Fibroblast of villous mesenchyme (primary cell): ENCODE results near the gene DPP7. TPM values are rescaled to one million over a fixed set of nuclear protein-coding genes. Genes with fewer than 3 reads are reported as not detected.
"Not testable (repeated sequence)": the region's sequence is repeated elsewhere in the genome, so short reads cannot be mapped to it uniquely, and the experiment has no call there.

Experiments used
- DNase-seq: peaks from one replicate; pipeline ENCODE4 v3.0.0-alpha.2; 2010; ENCODE audit warnings: low read depth
- H3K4me3 ChIP-seq: 2 replicates; pipeline ENCODE4 v1.5.1; 2011; ENCODE audit warnings: low read depth, mild to moderate bottlenecking, low read length
- total RNA-seq: library from RNA; depleted of rRNA; stranded (reverse); fragments of >200 nt; gene quantifications from 2 replicates; pipeline ENCODE4 v1.2.3, GENCODE V29; 2012
- TF ChIP-seq, protein P1 (sequence below): IDR thresholded peaks from 2 replicates; pipeline ENCODE4 v1.5.1; 2012; ENCODE audit warnings: low read depth, mild to moderate bottlenecking, low read length; ENCODE audit not compliant: insufficient read depth

Gene DPP7
- total RNA-seq, 1 donor = 41.5 TPM

DNA sequence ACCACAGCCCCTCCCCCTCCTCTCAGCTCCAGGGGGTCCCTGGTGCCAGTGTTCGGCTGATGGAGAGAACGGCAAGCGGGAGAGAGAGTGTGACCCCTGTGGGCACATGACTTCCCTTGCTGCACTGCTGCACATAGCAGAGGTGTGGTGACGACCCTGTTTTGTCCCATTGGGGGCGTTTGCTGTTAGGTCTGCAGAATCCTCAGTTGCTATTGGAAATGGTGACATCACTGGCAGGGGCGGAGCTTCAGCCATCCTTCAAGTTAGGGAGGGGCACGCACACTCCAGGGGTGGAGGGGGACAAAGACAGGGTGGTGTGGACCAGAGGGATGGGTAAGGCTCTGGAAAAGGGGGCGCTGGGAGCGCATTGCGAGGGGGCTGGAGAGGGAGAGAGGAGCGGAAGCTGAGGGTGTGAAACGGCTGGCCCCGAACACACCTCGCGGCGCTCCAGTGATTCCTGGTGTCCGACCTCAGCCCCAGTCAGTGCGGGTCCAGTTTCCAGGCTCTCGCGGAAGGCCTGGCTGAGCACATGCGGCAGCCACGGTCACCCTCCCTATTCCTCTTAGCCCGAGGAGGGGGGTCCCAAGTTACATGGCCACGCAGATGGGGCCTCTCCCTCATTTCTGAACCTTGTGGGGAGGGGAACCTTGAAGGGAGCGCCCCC is 23.7 kb upstream of the DPP7 start:
- no peak overlapping the region for H3K4me3 ChIP-seq
- no peak for DNase-seq
- TF ChIP-seq, protein P1, sequence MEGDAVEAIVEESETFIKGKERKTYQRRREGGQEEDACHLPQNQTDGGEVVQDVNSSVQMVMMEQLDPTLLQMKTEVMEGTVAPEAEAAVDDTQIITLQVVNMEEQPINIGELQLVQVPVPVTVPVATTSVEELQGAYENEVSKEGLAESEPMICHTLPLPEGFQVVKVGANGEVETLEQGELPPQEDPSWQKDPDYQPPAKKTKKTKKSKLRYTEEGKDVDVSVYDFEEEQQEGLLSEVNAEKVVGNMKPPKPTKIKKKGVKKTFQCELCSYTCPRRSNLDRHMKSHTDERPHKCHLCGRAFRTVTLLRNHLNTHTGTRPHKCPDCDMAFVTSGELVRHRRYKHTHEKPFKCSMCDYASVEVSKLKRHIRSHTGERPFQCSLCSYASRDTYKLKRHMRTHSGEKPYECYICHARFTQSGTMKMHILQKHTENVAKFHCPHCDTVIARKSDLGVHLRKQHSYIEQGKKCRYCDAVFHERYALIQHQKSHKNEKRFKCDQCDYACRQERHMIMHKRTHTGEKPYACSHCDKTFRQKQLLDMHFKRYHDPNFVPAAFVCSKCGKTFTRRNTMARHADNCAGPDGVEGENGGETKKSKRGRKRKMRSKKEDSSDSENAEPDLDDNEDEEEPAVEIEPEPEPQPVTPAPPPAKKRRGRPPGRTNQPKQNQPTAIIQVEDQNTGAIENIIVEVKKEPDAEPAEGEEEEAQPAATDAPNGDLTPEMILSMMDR = no peak

DNA sequence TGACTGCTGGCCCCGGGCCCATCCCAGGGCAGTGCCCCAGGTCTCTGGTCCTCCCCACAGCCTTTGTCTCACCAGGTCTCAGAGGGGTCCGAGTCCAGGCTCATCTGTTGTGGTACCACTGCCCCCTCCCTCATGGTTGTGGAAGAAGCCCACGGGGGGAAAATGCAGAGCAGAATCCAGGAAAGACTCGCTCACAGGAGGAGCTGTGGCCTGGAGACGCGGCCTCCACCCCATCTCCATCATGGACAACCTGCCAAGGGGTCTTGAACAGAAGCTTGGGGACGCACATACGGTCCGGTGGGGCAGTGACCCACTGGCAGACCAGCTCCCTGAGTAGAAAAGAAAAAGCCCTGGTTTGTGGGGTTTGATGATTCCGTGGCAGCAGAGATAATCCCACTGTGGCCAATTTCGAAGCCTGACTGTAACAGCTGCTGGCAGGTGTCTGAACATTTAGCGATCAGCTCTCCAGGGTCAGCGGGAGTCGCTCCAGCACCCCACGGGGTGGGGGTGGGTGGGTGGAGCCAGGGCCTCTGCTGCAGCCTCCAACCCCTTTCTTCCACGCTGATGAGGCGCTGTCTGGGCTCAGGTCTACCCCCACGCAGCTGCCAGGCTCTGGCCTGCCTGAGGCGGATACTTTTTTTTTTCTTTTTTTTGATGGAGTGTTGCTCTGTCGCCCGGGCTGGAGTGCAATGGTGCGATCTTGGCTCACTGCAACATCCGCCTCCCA is 22.5 kb upstream of the DPP7 start:
- no peak overlapping the region for H3K4me3 ChIP-seq
- TF ChIP-seq, protein P1 = no peak
- no peak for DNase-seq

DNA sequence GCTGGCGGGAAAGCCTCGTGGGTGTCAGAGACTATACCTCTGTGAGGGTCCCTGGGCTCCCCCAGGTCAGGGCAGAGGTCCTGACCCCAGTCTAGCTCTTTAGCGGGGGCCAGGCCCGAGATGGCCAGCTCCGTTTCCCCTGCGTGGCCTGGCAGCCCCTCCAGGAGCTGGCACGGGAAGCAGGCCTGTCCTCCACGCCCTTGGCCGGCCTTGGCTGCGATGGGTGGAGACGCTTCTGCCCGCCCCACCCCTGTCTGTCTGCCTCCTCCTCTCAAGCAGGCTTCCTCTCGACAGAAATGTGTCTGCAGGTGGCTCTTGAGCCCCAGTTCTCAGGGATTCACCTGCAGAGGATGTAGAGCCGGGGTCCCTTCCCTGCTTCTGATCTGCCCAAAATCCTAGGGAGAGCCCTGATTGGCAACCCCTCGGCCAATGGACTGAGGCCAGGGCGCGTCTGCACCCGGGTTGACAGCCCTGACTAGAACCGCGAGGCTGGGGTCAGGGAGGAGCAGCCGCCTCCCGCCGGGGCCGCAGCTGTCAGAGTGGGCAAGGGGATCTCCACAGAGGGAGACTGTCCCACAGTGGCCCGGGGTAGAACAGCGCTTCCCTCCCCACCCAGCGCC is 21.8 kb upstream of the DPP7 start:
- no peak for DNase-seq
- TF ChIP-seq, protein P1 = no peak
- no peak overlapping the region for H3K4me3 ChIP-seq

DNA sequence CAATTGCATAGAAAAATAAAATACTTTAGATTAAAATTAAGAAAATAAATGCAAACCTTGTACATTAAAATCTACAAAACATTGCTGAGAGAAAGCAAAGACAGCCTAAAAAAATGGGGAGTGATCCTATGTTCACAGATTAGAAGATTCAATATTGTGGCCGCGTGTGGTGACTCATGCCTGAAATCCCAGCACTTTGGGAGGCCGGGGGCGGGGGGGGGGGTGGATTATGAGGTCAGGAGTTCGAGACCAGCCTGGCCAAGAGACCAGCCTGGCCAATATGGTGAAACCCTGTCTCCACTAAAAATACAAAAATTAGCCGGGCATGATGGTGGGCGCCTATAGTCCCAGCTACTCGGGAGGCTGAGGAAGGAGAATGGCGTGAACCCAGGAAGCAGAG is 20.6 kb upstream of the DPP7 start:
- not testable (repeated sequence) for H3K4me3 ChIP-seq, DNase-seq

DNA sequence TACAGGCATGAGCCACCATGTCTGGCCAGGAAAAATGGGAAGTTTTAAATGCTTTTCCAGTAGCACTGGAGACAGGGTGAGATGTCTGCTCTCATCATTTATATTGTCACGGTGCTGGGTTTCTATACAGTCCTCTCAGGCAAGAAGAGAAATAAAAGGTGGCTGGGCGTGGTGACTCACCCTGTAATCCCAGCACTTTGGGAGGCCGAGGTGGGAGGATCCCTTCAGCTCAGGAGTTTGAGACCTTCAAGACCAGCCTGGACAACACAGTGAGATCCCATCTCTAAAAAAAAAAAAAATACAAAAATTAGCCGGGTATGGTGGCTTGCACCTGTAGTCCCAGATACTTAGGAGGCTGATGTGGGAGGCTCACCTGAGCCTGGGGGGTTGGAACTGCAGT is 19.7 kb upstream of the DPP7 start:
- TF ChIP-seq, protein P1 = no peak
- no peak for DNase-seq
- H3K4me3 ChIP-seq = no peak overlapping the region

DNA sequence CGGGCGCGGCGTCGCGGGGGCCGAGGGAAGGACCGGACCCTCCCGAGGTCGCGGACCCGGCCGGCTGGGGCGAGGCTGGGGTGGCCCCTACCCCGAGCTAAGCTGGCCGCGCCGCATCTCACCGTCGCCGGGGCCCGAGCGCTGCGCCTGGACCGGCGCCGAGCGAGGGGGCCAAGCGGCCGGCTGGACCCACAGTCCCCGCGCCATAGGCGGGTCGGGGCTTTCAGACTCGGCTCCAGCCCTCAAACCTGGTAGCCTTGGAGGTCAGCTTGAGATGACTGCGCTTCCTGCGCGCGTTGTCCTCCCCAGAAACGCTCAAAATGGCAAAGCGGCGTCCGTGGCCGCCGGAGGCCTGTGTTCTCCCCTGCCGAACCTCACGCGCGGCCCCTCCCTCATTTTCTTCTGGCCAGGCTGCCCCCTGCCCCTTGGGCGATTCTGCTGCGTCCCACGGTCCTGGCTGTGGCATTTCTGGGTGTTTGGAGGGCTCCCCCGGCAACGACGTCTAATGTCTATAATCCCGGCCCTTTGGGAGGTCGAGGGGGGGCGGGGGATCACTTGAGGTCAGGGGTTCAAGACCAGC is 15.7 kb upstream of the DPP7 start:
- TF ChIP-seq, protein P1 = no peak
- H3K4me3 ChIP-seq = peak overlapping the region; percentile 81
- DNase-seq = peak; percentile 9
